OCI-LY3 (cell line): ENCODE measurements around the gene CCDC141.

Source experiments
- EZH2phosphoT487 ChIP-seq: fragments of 200-600 bp; shearing (Covaris generic); IDR thresholded peaks from 2 replicates; pipeline ENCODE4 v1.6.1; 2018; ENCODE audit warnings: antibody characterized with exemption, mixed run types, low read depth
- TF ChIP-seq, protein P1 (sequence below): fragments of 200-600, 300-600 bp; sonication (generic); IDR thresholded peaks from 2 replicates; pipeline ENCODE4 v1.5.1; 2014; ENCODE audit warnings: antibody characterized with exemption, low read length, low read depth

DNA sequence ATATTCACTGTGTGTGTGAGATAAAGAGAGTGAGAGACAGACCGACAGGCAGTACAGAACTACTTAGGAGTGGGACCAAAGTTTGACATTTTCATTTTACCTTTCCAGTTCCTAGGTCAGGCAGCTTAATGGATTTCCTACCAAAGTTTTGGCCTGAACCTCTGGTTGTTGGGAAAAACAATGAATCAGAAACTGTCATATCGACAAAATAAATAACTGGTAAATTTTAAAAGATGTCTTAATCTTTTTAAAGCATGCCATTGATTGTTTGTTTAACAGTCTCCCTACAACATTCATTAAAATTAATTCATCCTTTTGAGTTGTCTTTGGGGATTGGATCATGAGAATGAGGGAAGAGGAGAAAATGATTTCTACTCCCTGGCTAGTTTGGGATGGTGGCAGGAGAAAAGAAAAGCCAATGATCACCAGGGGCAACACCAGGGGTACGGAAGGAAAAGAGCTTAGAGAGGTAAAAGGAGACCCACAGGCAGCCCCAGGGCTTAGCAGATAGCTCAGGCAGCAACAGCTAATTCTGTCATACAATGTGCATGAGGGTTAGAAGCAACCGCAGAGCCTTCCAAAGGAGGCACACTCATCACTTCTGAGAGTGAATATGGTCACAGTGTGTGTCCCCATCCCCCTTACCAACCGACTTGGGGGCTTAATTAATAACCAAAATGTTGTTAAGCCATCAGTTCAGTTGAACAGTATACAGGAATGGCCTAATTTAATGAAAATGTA lies 98.5 kb downstream of the CCDC141 start:
- TF ChIP-seq, protein P1, sequence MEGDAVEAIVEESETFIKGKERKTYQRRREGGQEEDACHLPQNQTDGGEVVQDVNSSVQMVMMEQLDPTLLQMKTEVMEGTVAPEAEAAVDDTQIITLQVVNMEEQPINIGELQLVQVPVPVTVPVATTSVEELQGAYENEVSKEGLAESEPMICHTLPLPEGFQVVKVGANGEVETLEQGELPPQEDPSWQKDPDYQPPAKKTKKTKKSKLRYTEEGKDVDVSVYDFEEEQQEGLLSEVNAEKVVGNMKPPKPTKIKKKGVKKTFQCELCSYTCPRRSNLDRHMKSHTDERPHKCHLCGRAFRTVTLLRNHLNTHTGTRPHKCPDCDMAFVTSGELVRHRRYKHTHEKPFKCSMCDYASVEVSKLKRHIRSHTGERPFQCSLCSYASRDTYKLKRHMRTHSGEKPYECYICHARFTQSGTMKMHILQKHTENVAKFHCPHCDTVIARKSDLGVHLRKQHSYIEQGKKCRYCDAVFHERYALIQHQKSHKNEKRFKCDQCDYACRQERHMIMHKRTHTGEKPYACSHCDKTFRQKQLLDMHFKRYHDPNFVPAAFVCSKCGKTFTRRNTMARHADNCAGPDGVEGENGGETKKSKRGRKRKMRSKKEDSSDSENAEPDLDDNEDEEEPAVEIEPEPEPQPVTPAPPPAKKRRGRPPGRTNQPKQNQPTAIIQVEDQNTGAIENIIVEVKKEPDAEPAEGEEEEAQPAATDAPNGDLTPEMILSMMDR, result no peak
- TF ChIP-seq EZH2phosphoT487, result no peak
